ENCODE results near the gene FLCN.

FLCN gene

GRCh38 chr17:17191961-17192381 lies 45.0 kb downstream of the FLCN start:
- TF ChIP-seq REST (IDR thresholded peaks at IDR 0.05; ENCODE audit: low read depth) (no peak), EP300 (IDR thresholded peaks at IDR 0.05; ENCODE audit: borderline replicate concordance) (no peak), TEAD4 (IDR thresholded peaks at IDR 0.05) (no peak), MAX (IDR thresholded peaks at IDR 0.05) (no peak), CREB1 (IDR thresholded peaks at IDR 0.05; ENCODE audit: low read depth) (no peak), TCF12 (IDR thresholded peaks at IDR 0.05; ENCODE audit: low read depth) (no peak), TAF1 (IDR thresholded peaks at IDR 0.05; ENCODE audit: low read depth) (no peak), FOXM1 (IDR thresholded peaks at IDR 0.05; ENCODE audit: borderline replicate concordance, low read depth) (no peak), NFIC (IDR thresholded peaks at IDR 0.05) (no peak), EGR1 (IDR thresholded peaks at IDR 0.05) (no peak)

GRCh38 chr17:17191346-17191792 lies 45.6 kb downstream of the FLCN start:
- TF ChIP-seq EGR1 (IDR thresholded peaks at IDR 0.05) (no peak), TAF1 (IDR thresholded peaks at IDR 0.05; ENCODE audit: low read depth) (no peak), TCF12 (IDR thresholded peaks at IDR 0.05; ENCODE audit: low read depth) (no peak), ZBTB7A (IDR thresholded peaks at IDR 0.05; ENCODE audit: low read depth) (no peak), REST (IDR thresholded peaks at IDR 0.05; ENCODE audit: low read depth) (no peak), YY1 (IDR thresholded peaks at IDR 0.05; ENCODE audit: low read depth) (no peak), CEBPB (IDR thresholded peaks at IDR 0.05) (no peak), RAD21 (IDR thresholded peaks at IDR 0.05; ENCODE audit: low read depth) (no peak), CREB1 (IDR thresholded peaks at IDR 0.05; ENCODE audit: low read depth) (no peak), USF1 (IDR thresholded peaks at IDR 0.05) (no peak), MAX (IDR thresholded peaks at IDR 0.05) (no peak), FOXM1 (IDR thresholded peaks at IDR 0.05; ENCODE audit: borderline replicate concordance, low read depth) (no peak), EP300 (IDR thresholded peaks at IDR 0.05; ENCODE audit: borderline replicate concordance) (no peak), NFIC (IDR thresholded peaks at IDR 0.05) (no peak), TEAD4 (IDR thresholded peaks at IDR 0.05) (no peak)

- TF ChIP-seq EGR1 (IDR thresholded peaks at IDR 0.05) (no peak), EP300 (IDR thresholded peaks at IDR 0.05; ENCODE audit: borderline replicate concordance) (no peak), USF1 (IDR thresholded peaks at IDR 0.05) (no peak)
These were observed 46.8 kb downstream of the FLCN start for GRCh38 chr17:17190188-17190587.

- TF ChIP-seq EGR1 (IDR thresholded peaks at IDR 0.05), result no peak
- no peak for TF ChIP-seq MAX (IDR thresholded peaks at IDR 0.05)
- no peak for TF ChIP-seq TAF1 (IDR thresholded peaks at IDR 0.05; ENCODE audit: low read depth)
- TF ChIP-seq RAD21 (IDR thresholded peaks at IDR 0.05; ENCODE audit: low read depth), result no peak
- TF ChIP-seq USF1 (IDR thresholded peaks at IDR 0.05), result no peak
- no peak for TF ChIP-seq REST (IDR thresholded peaks at IDR 0.05; ENCODE audit: low read depth)
- TF ChIP-seq EP300 (IDR thresholded peaks at IDR 0.05; ENCODE audit: borderline replicate concordance), result no peak
- no peak for TF ChIP-seq ZBTB7A (IDR thresholded peaks at IDR 0.05; ENCODE audit: low read depth)
- no peak for TF ChIP-seq TEAD4 (IDR thresholded peaks at IDR 0.05)
- no peak for TF ChIP-seq NFIC (IDR thresholded peaks at IDR 0.05)
- no peak for TF ChIP-seq CREB1 (IDR thresholded peaks at IDR 0.05; ENCODE audit: low read depth)
- no peak for TF ChIP-seq FOXM1 (IDR thresholded peaks at IDR 0.05; ENCODE audit: borderline replicate concordance, low read depth)
- no peak for TF ChIP-seq CEBPB (IDR thresholded peaks at IDR 0.05)
- no peak for TF ChIP-seq TCF12 (IDR thresholded peaks at IDR 0.05; ENCODE audit: low read depth)
- TF ChIP-seq YY1 (IDR thresholded peaks at IDR 0.05; ENCODE audit: low read depth), result no peak
These were observed 47.4 kb downstream of the FLCN start for GRCh38 chr17:17189559-17189958.
